Measurements from ENCODE around the gene SMARCAL1. TPM values are rescaled to one million over a fixed set of nuclear protein-coding genes. Genes with fewer than 3 reads are reported as not detected.

The SMARCAL1 gene
- total and polyA plus RNA-seq, 9 of the 15 experiments (the other 6 are each of a cell fraction or from before 2014, with no cell fraction given): 8.2 to 27.9 (median 12.4) TPM

DNA sequence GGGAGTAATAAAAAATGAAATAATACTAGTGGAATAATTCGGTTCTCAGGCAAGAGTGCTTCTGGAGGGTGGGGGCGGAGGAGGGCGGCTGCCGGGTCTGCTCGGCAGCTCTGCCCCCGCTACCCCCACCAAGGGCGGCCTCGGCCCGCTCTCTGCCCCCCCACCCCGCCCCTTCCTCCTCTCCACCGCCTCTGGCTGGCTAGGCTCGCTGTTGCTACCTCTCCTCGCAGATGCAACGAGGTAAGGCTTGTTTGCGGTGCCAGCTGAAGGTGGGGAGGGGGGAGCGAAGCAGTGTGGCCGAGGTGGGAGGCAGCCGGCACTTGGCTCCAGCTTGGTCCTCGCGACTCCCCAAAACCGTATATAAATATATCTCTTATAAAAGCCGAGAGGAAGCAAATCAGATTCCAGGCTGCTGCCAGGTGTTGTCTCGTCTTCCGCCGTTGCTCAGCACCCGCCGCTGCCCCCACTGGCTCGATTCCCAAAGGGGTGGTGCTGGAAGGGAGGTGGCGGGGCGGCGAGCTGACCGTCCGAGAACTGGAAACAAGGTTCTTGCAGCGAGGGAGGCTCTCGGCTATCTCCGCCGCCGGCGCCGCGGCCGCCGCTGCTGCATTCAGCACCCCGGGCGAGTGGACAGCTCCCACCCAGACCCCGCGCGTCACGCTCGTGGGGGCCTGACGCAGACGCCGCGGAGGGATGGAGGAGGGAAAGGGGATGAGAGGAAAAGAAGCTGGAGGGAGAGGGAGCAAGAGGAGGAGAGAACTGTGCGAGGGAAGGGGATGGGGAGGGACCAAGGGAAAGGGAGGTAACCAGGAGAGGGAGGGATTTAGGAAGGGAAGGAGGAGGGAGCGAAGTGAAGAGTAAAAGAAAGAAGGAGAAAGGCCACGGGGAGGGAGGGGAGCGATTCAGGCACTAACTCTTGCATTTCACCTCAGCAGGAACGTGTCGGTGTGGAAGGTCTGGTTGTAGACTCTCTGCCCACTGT is 40.3 kb upstream of the SMARCAL1 start, which contains the start of gene MARCHF4 (continued):
- TF ChIP-seq, protein P1, sequence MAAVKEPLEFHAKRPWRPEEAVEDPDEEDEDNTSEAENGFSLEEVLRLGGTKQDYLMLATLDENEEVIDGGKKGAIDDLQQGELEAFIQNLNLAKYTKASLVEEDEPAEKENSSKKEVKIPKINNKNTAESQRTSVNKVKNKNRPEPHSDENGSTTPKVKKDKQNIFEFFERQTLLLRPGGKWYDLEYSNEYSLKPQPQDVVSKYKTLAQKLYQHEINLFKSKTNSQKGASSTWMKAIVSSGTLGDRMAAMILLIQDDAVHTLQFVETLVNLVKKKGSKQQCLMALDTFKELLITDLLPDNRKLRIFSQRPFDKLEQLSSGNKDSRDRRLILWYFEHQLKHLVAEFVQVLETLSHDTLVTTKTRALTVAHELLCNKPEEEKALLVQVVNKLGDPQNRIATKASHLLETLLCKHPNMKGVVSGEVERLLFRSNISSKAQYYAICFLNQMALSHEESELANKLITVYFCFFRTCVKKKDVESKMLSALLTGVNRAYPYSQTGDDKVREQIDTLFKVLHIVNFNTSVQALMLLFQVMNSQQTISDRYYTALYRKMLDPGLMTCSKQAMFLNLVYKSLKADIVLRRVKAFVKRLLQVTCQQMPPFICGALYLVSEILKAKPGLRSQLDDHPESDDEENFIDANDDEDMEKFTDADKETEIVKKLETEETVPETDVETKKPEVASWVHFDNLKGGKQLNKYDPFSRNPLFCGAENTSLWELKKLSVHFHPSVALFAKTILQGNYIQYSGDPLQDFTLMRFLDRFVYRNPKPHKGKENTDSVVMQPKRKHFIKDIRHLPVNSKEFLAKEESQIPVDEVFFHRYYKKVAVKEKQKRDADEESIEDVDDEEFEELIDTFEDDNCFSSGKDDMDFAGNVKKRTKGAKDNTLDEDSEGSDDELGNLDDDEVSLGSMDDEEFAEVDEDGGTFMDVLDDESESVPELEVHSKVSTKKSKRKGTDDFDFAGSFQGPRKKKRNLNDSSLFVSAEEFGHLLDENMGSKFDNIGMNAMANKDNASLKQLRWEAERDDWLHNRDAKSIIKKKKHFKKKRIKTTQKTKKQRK (IDR thresholded peaks at IDR 0.05; ENCODE audit: borderline replicate concordance, low read depth, low read length): no peak
- TF ChIP-seq KAT7 (CRISPR knock-in tag; IDR thresholded peaks at IDR 0.05; ENCODE audit: borderline replicate concordance) (no peak), ZNF57 (CRISPR knock-in tag; IDR thresholded peaks at IDR 0.05) (no peak), ZNF79 (CRISPR knock-in tag; IDR thresholded peaks at IDR 0.05; ENCODE audit: low read depth) (no peak), ZNF668 (CRISPR knock-in tag; IDR thresholded peaks at IDR 0.05) (no peak), SAFB (IDR thresholded peaks at IDR 0.05; ENCODE audit: borderline replicate concordance, low read depth, low read length) (peak; percentile 75), SRSF7 (optimal IDR thresholded peaks at IDR 0.05; ENCODE audit: low read depth, low read length) (no peak), IFI16 (CRISPR knock-in tag; IDR thresholded peaks at IDR 0.05) (no peak)
- TF ChIP-seq, protein P2, sequence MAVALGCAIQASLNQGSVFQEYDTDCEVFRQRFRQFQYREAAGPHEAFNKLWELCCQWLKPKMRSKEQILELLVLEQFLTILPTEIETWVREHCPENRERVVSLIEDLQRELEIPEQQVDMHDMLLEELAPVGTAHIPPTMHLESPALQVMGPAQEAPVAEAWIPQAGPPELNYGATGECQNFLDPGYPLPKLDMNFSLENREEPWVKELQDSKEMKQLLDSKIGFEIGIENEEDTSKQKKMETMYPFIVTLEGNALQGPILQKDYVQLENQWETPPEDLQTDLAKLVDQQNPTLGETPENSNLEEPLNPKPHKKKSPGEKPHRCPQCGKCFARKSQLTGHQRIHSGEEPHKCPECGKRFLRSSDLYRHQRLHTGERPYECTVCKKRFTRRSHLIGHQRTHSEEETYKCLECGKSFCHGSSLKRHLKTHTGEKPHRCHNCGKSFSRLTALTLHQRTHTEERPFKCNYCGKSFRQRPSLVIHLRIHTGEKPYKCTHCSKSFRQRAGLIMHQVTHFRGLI (CRISPR knock-in tag; IDR thresholded peaks at IDR 0.05): no peak
- TF ChIP-seq, protein P3, sequence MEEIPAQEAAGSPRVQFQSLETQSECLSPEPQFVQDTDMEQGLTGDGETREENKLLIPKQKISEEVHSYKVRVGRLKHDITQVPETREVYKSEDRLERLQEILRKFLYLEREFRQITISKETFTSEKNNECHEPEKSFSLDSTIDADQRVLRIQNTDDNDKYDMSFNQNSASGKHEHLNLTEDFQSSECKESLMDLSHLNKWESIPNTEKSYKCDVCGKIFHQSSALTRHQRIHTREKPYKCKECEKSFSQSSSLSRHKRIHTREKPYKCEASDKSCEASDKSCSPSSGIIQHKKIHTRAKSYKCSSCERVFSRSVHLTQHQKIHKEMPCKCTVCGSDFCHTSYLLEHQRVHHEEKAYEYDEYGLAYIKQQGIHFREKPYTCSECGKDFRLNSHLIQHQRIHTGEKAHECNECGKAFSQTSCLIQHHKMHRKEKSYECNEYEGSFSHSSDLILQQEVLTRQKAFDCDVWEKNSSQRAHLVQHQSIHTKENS (CRISPR knock-in tag; IDR thresholded peaks at IDR 0.05): no peak
- TF ChIP-seq, protein P4, sequence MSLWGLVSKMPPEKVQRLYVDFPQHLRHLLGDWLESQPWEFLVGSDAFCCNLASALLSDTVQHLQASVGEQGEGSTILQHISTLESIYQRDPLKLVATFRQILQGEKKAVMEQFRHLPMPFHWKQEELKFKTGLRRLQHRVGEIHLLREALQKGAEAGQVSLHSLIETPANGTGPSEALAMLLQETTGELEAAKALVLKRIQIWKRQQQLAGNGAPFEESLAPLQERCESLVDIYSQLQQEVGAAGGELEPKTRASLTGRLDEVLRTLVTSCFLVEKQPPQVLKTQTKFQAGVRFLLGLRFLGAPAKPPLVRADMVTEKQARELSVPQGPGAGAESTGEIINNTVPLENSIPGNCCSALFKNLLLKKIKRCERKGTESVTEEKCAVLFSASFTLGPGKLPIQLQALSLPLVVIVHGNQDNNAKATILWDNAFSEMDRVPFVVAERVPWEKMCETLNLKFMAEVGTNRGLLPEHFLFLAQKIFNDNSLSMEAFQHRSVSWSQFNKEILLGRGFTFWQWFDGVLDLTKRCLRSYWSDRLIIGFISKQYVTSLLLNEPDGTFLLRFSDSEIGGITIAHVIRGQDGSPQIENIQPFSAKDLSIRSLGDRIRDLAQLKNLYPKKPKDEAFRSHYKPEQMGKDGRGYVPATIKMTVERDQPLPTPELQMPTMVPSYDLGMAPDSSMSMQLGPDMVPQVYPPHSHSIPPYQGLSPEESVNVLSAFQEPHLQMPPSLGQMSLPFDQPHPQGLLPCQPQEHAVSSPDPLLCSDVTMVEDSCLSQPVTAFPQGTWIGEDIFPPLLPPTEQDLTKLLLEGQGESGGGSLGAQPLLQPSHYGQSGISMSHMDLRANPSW (CRISPR knock-in tag; IDR thresholded peaks at IDR 0.05): no peak
- TF ChIP-seq, protein P5, sequence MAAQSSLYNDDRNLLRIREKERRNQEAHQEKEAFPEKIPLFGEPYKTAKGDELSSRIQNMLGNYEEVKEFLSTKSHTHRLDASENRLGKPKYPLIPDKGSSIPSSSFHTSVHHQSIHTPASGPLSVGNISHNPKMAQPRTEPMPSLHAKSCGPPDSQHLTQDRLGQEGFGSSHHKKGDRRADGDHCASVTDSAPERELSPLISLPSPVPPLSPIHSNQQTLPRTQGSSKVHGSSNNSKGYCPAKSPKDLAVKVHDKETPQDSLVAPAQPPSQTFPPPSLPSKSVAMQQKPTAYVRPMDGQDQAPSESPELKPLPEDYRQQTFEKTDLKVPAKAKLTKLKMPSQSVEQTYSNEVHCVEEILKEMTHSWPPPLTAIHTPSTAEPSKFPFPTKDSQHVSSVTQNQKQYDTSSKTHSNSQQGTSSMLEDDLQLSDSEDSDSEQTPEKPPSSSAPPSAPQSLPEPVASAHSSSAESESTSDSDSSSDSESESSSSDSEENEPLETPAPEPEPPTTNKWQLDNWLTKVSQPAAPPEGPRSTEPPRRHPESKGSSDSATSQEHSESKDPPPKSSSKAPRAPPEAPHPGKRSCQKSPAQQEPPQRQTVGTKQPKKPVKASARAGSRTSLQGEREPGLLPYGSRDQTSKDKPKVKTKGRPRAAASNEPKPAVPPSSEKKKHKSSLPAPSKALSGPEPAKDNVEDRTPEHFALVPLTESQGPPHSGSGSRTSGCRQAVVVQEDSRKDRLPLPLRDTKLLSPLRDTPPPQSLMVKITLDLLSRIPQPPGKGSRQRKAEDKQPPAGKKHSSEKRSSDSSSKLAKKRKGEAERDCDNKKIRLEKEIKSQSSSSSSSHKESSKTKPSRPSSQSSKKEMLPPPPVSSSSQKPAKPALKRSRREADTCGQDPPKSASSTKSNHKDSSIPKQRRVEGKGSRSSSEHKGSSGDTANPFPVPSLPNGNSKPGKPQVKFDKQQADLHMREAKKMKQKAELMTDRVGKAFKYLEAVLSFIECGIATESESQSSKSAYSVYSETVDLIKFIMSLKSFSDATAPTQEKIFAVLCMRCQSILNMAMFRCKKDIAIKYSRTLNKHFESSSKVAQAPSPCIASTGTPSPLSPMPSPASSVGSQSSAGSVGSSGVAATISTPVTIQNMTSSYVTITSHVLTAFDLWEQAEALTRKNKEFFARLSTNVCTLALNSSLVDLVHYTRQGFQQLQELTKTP (IDR thresholded peaks at IDR 0.05; ENCODE audit: low read depth in 1 of 2, partially characterized antibody in 2 of 2): peak in 1 of 2 experiments; percentile 73

All from K562 (cell line).